HG03460 (cell line): ENCODE data around the gene DYNLT1.
"Not testable (repeated sequence)": the region's sequence is repeated elsewhere in the genome, so short reads cannot be mapped to it uniquely, and the experiment has no call there.

Experiments
- ATAC-seq: cut with Tn5 transposase; IDR thresholded peaks from one replicate; pipeline ENCODE4 v1.9.1; 2021; ENCODE audit not compliant: unreplicated experiment

Gene DYNLT1

GRCh38 chr6:158624684-158625682 lies 19.6 kb downstream of the DYNLT1 start:
- ATAC-seq, result no peak

DNA sequence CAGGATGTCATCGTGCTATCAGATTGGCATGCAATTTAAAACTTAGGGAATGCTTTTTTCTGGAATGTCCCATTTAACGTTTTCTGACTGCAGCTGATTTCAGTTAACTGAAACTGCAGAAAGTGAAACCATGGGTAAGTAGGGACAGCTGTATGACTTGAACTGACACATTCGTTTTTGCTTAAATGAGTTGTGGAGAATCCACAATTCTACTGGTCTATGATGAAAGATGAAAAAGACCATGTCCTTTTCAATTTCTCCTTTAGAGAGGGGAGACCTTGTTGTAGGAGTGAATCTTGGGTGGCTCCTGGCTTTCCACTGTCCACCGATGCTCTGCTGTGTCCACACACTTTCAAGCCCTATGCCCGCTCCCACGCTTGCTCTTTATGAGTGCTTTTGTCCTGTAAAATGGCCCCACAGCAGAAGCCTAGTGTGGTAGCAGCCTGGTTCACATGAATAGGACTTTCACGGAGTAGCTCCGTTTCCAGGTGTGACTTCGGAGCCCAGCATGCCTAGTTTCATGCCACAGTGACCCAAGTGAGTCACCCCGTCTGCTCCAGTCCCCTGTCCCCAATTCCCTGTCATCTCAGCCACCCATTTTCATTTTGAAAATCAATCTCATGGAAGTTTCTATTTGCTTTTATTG lies 21.9 kb downstream of the DYNLT1 start:
- no peak for ATAC-seq

DNA sequence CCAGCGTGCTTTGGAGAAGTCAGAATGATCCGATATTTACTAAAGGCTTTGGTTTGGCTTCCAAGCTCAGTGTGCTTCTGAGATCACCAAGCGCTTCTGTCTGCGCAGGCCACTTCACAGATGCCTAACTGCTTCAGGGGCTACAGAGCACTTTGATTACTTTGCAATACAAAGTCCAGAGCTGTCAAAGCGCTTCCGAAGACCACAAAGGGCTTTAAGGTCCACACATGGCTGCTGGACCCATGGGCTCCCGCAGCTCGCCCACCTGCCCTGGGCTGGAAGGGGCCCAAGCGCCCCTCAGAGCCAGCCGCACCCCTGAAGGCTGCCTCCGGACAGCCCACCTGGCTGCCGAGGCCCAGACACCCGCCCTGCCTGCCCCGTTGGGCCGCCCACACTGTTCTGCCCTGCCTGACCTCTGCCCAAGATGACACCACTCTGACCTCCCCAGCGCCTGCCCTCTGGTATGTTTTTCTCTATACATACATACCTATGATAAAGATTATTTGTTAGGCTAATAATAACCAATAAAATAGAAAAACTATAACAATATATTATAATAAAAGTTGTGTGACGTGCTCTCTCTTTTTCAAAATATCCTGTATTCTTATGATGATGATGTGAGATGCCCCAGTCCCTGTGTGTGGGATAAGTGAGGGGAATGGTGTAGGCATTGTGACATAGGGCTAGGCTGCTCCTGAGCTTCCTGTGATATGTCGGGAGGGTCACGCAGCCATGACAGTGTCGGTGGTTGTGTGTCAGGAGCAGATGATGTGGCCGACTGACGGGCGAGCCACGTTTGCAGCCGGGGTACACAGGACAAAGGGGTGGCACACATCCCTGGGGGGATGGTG lies 22.6 kb downstream of the DYNLT1 start:
- ATAC-seq, result no peak

DNA sequence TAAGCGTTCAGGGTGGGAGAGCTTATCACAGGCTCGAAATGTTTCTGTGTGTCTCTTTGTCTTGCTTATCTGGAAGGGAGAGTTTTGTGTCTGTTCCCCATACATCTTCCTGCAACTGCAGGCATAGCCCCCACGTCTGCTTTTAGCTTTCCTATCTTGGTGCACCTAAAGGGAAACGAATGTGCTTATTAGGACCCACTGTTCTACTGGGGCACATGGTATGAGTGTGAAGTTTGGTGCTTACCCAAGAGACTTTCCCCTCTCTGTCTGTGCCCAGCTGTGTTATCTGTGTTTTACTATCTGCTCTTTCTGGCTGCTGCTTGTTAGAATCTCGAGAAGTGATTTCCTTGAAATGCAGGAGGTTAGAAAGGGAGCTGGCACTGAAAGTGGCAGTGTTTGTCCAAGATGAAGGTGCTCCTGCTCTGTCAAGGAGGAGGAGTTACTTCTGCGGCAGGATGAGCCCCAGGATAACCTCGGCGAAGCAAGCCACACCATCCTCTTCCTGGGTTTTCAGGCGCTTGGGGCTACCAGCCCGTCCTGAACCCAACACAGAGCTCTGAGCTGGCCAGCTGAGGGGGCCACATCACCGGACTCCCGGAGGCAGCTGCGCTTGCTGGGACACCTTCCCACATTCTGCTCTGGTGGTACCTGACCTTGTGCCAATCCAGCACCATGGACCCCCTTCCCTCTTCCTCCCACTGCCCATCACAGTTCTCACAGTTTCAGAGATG lies 23.4 kb downstream of the DYNLT1 start:
- no peak for ATAC-seq

GRCh38 chr6:158619922-158620801 lies 24.4 kb downstream of the DYNLT1 start:
- ATAC-seq, result no peak

DNA sequence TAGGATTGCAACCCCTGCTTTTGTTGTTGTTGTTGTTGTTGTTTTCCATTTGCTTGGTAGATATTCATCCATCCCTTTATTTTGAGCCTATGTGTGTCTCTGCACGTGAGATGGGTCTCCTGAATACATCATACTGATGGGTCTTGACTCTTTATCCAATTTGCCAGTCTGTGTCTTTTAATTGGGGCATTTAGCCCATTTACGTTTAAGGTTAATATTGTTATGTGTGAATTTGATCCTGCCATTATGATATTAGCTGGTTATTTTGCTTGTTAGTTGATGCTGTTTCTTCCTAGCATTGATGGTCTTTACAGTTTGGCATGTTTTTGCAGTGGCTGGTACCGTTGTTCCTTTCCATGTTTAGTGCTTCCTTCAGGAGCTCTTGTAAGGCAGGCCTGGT lies 26.3 kb downstream of the DYNLT1 start:
- not testable (repeated sequence) for ATAC-seq

- not testable (repeated sequence) for ATAC-seq
Observed at GRCh38 chr6:158614606-158615005, 29.9 kb downstream of the DYNLT1 start.

GRCh38 chr6:158611541-158612370 lies 32.8 kb downstream of the DYNLT1 start:
- ATAC-seq, result no peak

GRCh38 chr6:158611039-158611438 lies 33.5 kb downstream of the DYNLT1 start:
- ATAC-seq, result no peak

GRCh38 chr6:158610319-158610968 lies 34.1 kb downstream of the DYNLT1 start:
- no peak for ATAC-seq

- ATAC-seq, result no peak
Observed at GRCh38 chr6:158609455-158610155, 34.9 kb downstream of the DYNLT1 start.

DNA sequence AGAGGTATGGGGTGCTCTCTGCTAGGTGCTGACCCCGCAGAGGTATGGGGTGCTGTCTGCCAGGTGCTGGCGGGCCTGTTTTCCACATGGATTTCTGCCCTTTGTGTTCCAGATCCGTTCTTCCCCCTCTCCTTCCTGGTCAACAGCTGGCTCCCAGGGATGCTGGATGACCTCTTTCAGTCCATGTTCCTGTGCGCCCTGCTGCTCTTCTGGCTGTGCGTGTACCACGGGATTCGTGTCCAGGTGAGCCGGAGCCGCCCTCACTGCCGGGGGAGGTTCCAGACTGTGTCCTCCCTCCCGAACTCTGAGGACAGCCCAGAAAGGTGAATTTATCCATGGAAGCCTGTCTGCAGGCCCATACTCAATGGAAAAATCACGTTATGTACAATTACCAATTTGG lies 36.3 kb downstream of the DYNLT1 start:
- no peak for ATAC-seq

DNA sequence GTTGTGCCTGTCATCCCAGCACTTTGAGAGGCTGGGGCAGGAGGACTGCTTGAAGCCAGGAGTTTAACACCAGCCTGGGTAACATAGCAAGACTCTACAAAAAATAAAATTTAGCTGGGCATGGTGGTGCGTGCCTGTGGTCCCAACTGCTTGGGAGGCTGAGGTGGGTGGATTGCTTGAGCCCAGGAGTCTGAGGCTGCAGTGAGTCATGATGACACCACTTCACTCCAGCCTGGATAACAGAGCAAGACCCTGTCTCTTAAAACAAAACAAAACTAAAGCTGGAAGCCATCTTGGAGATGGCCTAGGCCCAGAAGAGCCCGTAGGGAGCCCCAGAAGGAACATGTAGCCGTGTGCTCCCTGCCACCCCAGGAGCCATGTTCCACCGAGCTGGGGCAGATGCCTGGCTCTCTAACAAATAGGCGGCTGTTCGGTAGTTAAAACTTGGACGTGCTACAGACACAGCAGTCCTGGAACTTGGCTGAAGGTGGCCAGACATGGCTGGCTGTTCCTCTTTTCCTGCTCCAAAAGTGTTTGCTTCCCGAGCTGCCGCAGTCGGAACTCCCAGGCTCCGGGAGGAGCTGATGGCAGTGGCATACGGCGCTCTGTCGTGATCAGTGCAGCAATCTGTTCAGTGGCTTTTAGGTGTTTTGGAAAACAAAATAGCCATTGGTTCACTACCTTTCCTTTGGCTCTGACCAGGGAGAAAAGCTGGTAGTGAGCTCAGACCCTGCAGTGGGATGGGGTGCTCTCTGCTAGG lies 37.0 kb downstream of the DYNLT1 start:
- ATAC-seq, result no peak

DNA sequence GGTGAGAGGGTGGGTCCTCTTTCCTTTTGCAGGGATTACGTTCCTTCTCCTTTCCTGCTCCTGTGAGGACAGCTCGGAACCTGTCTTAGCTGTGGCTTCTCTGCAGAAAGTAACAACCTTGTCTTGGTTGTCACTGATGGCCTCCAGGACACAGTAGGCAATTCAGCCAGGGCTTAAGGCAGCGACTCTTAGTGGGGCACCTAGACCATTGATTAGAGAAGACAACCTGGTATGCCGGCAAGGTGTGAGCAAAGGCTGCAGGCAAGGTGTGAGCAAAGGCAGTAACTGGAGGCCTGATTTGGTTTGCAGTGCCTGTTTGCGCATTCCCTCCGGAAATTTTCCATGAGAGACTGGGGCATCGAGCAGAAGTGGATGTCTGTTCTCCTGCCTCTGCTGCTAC lies 37.6 kb downstream of the DYNLT1 start:
- no peak for ATAC-seq

DNA sequence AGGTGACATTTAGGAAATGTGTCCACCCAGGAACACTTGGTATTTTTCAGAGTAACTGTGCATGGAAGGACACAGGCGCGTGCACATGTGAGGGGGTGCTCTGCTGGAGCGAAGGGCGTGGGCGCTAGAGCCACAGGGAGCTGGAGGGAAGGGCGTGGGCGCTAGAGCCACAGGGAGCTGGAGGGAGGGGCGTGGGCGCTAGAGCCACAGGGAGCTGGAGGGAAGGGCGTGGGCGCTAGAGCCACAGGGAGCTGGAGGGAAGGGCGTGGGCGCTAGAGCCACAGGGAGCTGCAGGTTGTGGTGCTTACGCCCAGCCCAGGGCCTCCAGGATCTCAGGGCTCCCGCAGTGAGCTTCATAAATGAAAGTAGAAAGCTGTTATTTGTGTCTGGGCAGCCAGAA lies 38.5 kb downstream of the DYNLT1 start:
- not testable (repeated sequence) for ATAC-seq

DNA sequence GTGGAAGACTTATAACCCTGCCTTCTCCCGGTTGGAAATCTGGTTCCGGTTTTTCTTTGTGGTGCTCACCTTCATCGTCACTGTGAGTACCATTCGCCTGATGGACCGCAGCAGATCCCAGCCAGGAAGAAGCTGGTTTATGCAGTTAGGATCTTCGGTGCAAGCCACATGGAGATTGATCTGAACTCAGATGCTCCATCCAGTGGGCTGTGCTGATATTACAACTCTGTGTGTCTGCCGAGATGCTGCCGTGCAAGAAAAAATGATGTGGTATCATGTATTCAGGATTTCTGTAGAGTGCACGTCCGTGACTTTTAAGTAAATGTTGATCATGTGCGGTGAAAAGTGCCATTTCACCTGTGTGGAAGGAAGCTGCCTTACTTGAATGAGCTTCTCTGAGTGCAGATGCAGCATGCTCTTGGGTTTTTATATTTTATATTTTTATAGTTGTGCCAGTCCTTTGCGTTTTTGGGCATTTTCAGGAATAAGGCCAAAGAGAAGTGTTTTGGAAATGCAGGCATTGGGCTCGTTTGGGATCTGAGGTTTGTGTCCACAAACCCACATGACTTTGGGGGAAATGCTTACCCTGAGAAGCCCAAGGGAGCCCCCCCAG lies 39.2 kb downstream of the DYNLT1 start:
- ATAC-seq, result no peak

DNA sequence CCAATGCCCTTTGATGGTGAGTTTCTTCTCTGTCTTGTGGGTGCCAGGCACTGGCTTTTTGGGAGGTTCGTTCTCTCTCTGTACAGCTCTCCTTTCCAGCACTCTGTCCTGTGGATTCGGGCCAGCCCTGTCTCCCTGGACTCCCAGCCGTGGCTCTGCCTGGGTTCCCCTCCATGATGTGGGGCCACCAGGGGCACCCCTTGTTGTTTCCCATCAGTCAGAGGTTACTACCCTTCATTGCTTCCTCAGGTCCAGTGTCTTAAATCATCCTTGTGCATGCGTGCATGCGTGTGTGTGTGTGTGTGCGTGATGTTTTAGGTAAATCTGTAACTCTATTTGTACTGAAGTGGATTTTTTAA lies 40.5 kb downstream of the DYNLT1 start:
- ATAC-seq, result no peak
